Measurements from ENCODE around the gene SPATA46. TPM values are rescaled to one million over a fixed set of nuclear protein-coding genes. Genes with fewer than 3 reads are reported as not detected.

Gene SPATA46
- total and polyA plus RNA-seq, 9 of the 15 experiments (the other 6 are each of a cell fraction or from before 2014, with no cell fraction given): 0.04 to 0.11 TPM; not detected in 7

DNA sequence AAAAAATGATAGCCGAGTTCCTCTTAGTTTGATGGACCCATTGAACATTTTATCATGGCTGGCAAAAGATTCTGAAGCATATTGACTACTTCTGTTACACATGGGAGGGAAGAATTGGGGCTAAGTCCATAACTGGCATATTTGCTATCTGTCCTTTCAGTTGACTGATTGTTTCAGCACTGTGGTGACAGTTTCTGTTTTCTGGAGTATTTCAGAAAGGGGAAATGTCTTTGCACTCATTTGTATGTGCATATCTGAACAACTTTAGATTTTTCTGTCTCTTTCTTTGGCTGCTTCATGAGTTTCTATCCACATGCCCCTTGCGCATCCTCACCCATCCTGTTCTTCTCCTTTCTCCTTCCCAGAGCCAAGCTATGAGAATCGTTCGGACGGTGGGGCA is 33.2 kb downstream of the SPATA46 start:
- Histone ChIP-seq H2AFZ (ENCODE audit: low read depth, low read length) (peak overlapping the region; percentile 58), H3K4me1 (replicated peaks in 1 of 2; ENCODE audit: control insufficient read depth in 2 of 2, insufficient read depth in 2 of 2, low read length in 2 of 2) (no peaks in the 10 kb centered on the region; a peak in 1 of 5 replicates), H3K79me2 (ENCODE audit: control insufficient read depth, insufficient read depth, low read length) (no peaks in the 10 kb centered on the region), H4K20me1 (replicated peaks; ENCODE audit: control insufficient read depth, insufficient read depth, low read length) (no peaks in the 10 kb centered on the region), H3K27ac (ENCODE audit: extremely low read depth, low read depth, low read length) (no peak overlapping the region), H3K4me2 (ENCODE audit: insufficient read depth, low read length) (no peak overlapping the region), H3K27me3 (ENCODE audit: control insufficient read depth in 2 of 2, insufficient read depth in 2 of 2, low read length in 2 of 2) (no peaks in the 10 kb centered on the region), H3K9me1 (ENCODE audit: control insufficient read depth, insufficient read depth, low read length) (no peaks in the 10 kb centered on the region), H3K4me3 (no peak overlapping the region), H3K9me3 (replicated peaks; ENCODE audit: control insufficient read depth, insufficient read depth, low read depth, low read length) (no peaks in the 10 kb centered on the region), H3K9ac (ENCODE audit: insufficient read depth in 1 of 2, low read depth in 2 of 2, low read length in 2 of 2) (0 out of 4 replicates have a peak overlapping the region, but pooled peaks of 1 of the 2 experiments have one; percentile 18), H3K36me3 (ENCODE audit: control insufficient read depth, insufficient read depth, low read length) (no peaks in the 10 kb centered on the region)
- ChIA-PET CTCF (ENCODE audit: low intra/inter-chr PET ratio) (no interaction called here), POLR2A (interaction anchor here (0.6 to 1.8 kb wide), 3 partner anchors 8 to 17 kb away, joined by 3 to 8 read pairs (median 4); no protein-coding TSS in a partner anchor)
- in situ Hi-C loops (cut with MboI): no loop called here
- TF ChIP-seq MEIS2 (IDR thresholded peaks at IDR 0.05; ENCODE audit: partially characterized antibody): peak; percentile 38
- no peak for TF ChIP-seq ERF (CRISPR knock-in tag; IDR thresholded peaks at IDR 0.05)
- DNase-seq (ENCODE audit: extremely low read depth in 1 of 4, low spot score in 3 of 4) (no peak), FAIRE-seq (no peak), ATAC-seq (no peak)
- 50% methylated on average over 2 of the region's 5 CpGs for WGBS (ENCODE audit: insufficient coverage, low coverage, missing lambda C conversion rate)
- intact Hi-C loops (cut with micrococcal nuclease): loop anchor here (5.0 kb wide), 1 partner anchor 51 kb away; no protein-coding TSS in a partner anchor
- no TSS peak for BruUV-seq (replicated peaks)

DNA sequence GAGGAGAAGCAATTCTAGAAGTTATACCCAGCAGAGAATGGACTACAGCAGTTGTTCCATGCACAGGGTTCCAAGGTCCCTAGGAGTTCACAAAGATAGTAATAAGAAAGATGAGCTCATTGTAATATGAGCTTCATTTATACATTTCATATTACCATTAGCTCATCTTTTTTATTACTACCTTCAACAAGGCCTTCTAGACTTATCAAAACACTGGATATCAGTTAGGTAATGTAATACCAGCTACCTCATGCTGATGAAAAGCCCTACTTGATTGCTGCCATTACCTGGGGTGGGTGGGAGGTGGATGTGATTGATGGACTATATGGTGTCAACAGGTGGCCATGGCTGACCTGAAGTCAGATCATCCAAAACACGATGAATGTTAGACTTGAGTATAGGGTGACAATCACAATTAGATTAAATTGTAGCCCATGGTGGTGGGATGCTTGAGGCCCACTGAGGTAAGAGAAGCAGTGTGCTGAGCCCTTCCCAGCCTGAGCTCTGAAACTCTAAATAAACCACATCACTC is 34.1 kb downstream of the SPATA46 start:
- no peaks in the 10 kb centered on the region for H3K79me2 ChIP-seq (ENCODE audit: control insufficient read depth, insufficient read depth, low read length)
- H3K36me3 ChIP-seq (ENCODE audit: control insufficient read depth, insufficient read depth, low read length): no peaks in the 10 kb centered on the region
- in situ Hi-C loops (cut with MboI) (no loop called here), intact Hi-C loops (cut with micrococcal nuclease) (loop anchor here (5.0 kb wide), 1 partner anchor 50 kb away; no protein-coding TSS in a partner anchor)
- ChIA-PET CTCF (ENCODE audit: low intra/inter-chr PET ratio) (no interaction called here), POLR2A (interaction anchor here (1.4 to 1.8 kb wide), 2 partner anchors 9 to 12 kb away, joined by 4 to 8 read pairs; no protein-coding TSS in a partner anchor)
- DNase-seq (ENCODE audit: extremely low read depth in 1 of 4, low spot score in 3 of 4) (no peak), FAIRE-seq (no peak), ATAC-seq (no peak)
- 11% methylated on average over 1 of the region's 1 CpG for WGBS (ENCODE audit: insufficient coverage, low coverage, missing lambda C conversion rate)
- H3K9ac ChIP-seq (ENCODE audit: insufficient read depth in 1 of 2, low read depth in 2 of 2, low read length in 2 of 2): no peak overlapping the region
- TF ChIP-seq PURB (CRISPR knock-in tag; IDR thresholded peaks at IDR 0.05; ENCODE audit: low read depth) (no peak), ZNF445 (CRISPR knock-in tag; IDR thresholded peaks at IDR 0.05; ENCODE audit: low read depth) (no peak), HNRNPL (IDR thresholded peaks at IDR 0.05; ENCODE audit: low read depth, low read length) (no peak)
- H3K4me3 ChIP-seq: no peak overlapping the region
- BruUV-seq (replicated peaks): no TSS peak
- no peaks in the 10 kb centered on the region; a peak in 1 of 5 replicates for H3K4me1 ChIP-seq (replicated peaks in 1 of 2; ENCODE audit: control insufficient read depth in 2 of 2, insufficient read depth in 2 of 2, low read length in 2 of 2)
- H3K9me3 ChIP-seq (replicated peaks; ENCODE audit: control insufficient read depth, insufficient read depth, low read depth, low read length): no peaks in the 10 kb centered on the region
- H3K4me2 ChIP-seq (ENCODE audit: insufficient read depth, low read length): no peak overlapping the region
- no peaks in the 10 kb centered on the region; a peak in 1 of 5 replicates for H3K27me3 ChIP-seq (ENCODE audit: control insufficient read depth in 2 of 2, insufficient read depth in 2 of 2, low read length in 2 of 2)
- H2AFZ ChIP-seq (ENCODE audit: low read depth, low read length): no peak overlapping the region
- H3K9me1 ChIP-seq (ENCODE audit: control insufficient read depth, insufficient read depth, low read length): no peaks in the 10 kb centered on the region
- H3K27ac ChIP-seq (ENCODE audit: extremely low read depth, low read depth, low read length): no peak overlapping the region
- H4K20me1 ChIP-seq (replicated peaks; ENCODE audit: control insufficient read depth, insufficient read depth, low read length): no peaks in the 10 kb centered on the region
